AG08396 (cell line): ENCODE data around the gene TMOD2.
"Not testable (repeated sequence)": the region's sequence is repeated elsewhere in the genome, so short reads cannot be mapped to it uniquely, and the experiment has no call there.

Experiments
- DNase-seq: peaks from one replicate; pipeline ENCODE4 v3.0.0; 2012; ENCODE audit warnings: low spot score, mixed read lengths

TMOD2 gene

GRCh38 chr15:51774916-51775315, 23.5 kb downstream of the TMOD2 start:
- no peak for DNase-seq

- DNase-seq: peak; percentile 56
These were observed 24.8 kb downstream of the TMOD2 start for GRCh38 chr15:51775967-51776816.

GRCh38 chr15:51776952-51777569, 25.7 kb downstream of the TMOD2 start:
- peak; percentile 77 for DNase-seq

- DNase-seq: no peak
These were observed 29.2 kb downstream of the TMOD2 start for GRCh38 chr15:51780636-51781035.

DNA sequence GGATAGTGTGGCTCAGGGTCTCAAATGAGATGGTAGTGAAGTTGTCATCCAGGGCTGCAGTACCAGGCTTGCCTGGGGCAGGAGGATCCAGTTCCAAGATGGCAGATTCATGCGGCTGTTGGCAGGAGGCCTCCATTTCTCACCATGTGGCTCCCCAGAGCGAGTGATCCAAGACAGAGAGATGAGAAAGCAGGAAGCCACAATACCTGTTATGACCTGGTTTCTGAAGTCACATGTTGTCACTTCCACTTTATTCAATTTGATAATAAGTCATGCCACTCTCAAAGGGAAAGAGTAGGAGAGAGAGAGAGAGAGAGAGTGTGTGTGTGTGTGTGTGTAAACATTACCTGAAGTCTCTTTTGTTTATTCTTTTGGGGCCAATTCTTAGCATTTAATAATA, 30.1 kb downstream of the TMOD2 start:
- DNase-seq: no peak

DNA sequence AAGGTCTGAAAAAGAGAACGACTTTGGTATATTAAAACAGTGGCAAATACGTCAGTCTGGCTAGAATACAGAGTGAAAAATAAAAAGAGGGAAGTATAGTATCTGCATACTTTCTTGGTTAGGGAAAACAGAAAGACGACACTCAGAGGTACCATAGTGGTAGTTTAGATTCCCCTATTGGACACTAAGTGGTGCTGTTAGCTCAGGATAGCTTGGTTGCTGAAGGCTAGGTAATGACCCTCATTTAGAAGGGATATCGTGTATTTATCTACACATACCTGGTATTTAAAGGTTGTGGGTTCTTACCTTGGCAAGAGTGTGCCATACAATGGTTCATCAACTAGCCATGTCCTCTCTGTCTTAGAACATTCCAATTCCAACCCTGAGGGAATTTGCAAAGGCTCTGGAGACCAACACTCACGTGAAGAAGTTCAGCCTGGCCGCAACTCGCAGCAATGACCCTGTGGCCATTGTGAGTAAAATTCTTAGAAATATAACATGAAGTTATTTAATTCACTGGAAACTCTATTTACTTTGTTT, 31.0 kb downstream of the TMOD2 start:
- DNase-seq: no peak

- DNase-seq: no peak
These were observed 32.6 kb downstream of the TMOD2 start for GRCh38 chr15:51783967-51784366.

DNA sequence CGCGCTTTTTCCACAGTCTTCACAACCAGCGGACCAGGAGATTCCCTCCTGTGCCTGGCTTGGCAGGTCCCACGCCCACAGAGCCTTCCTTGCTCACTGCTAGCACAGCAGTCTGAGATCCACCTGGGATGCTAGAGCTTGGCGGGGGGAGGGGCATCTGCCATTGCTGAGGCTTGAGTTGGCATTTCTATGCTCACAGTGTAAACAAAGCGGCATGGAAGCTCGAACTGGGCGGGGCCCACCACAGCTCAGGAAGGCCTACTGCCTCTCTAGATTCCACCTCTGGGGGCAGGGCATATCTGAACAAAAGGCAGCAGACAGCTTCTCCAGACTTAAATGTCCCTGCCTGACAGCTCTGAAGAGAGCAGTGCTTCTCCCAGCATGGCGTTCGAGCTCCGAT, 35.7 kb downstream of the TMOD2 start:
- DNase-seq: not testable (repeated sequence)

GRCh38 chr15:51792474-51792873, 41.1 kb downstream of the TMOD2 start:
- DNase-seq: not testable (repeated sequence)

GRCh38 chr15:51793521-51794305, 42.3 kb downstream of the TMOD2 start:
- DNase-seq: no peak

- no peak for DNase-seq
These were observed 45.5 kb downstream of the TMOD2 start for GRCh38 chr15:51796847-51797401.

GRCh38 chr15:51798281-51798680, 46.9 kb downstream of the TMOD2 start:
- no peak for DNase-seq

DNA sequence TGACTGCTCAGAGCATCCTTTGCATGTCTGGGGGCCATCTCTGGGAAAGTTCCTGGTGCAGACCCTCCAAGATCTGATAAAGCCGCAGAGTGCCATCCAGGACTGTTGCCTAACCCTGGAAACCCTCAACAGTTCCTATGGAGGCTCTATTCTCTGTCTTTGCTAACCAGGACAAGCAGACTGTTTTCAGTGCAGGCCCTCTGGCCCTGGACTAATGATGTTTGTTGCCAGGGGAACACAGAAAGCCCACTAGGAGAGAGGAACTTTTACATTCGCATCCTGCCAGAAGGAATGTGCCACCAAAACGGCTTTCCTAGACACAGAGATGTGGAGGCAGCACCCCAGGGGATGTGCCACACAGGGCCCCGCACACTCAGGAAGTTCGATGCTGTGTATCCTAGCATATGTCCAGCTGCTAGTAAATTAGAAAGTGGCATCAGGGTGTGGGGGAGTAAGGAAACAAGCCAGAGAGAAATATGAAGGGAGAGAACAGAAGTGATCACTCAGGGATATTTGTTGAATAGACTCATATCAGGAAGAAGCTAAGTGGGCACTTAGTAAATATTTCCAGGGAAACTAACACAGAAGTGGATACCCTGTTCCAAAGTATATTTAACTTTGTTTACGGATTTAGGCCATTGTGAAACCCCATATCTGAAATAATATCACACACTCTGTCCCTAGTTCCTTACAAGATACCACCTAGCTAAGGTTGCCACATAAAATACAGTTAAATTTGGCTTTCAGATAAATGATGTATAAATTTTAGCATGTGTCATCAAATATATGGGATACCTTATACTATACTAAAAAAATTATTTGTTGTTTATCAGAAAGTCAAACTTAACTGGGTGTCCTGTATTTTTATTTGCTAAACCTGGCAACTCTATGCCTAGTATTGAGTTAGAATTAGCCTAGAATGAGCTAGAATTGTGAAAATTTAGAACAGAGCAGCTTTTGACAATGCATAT, 48.2 kb downstream of the TMOD2 start:
- no peak for DNase-seq

DNA sequence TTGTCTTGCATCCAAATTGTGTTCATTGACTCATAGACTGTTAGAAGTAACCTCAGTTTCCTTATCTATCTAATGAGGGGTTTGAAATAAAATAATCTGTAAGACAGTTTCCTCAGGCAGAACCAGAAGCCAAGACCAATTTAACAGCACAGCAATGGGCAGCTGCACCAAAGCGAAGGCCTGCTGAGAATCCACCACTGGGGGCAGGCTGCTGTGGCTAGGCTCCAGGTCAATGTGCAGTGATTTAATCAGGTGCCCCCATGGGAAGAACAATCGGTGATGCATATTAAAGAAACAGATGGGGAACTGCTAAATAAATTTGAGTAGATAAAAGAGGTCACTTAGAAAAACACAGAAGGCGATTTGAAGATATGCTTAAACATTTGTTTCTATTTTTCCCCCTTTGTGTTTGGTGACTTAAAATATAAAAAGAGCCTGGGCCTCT, 50.0 kb downstream of the TMOD2 start:
- DNase-seq: no peak

- no peak for DNase-seq
These were observed 51.2 kb downstream of the TMOD2 start for GRCh38 chr15:51802593-51802992.

GRCh38 chr15:51803965-51804364, 52.6 kb downstream of the TMOD2 start:
- peak; percentile 26 for DNase-seq

DNA sequence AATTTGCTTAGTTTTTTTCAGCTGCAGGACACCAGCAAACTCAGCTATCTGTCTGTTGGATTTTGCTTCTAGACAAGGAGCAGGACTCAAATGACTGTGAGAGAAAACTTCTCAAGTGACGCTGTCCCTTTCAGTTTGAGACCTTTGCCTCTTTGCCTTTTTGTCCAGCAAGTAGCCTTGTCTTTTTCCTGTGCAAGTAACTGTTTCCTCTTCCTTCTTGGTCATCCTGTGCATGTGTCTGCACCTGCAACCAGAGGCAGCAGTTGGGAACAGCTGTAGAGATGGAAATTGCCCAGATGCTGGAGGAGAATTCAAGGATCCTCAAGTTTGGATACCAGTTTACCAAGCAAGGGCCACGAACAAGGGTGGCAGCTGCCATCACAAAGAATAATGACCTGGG, 54.7 kb downstream of the TMOD2 start:
- DNase-seq: no peak

DNA sequence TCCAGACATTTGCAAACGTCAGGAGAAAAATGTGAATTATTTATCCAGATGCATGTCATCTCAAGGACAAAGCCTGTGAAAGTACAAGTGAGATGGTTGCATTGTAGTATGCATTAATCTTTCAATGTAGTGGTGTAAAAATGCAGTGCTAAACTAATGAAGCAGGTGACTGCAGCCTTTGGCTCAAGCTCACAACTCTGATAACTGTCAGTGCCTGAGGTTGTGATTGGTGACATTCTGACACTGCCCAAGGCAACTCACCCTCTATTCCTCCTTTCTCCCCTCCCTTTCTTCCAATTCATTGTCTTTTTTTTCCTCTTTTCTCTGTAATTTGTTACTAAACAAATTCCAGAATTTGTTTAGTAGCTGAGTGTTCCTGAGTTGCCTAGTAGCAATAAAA, 58.1 kb downstream of the TMOD2 start:
- no peak for DNase-seq

DNA sequence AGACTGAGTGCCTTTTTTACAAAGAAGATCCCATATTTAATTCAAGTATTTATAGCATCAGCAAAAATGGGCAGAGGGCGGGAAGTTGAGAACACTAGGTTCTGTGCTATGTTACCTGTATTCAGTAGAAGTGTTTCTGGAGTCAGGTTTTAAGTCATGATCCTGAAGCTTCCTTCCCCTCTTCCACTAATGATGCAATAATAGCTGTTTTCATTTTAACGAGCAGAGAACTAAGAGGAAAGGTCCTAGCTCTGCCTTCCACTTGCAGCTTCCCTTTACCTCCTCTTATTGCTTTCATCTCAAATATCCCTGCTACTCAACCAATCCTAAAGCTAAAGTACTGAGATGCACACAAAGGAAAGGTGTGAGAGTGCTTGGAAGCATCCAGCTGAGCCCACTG, 61.2 kb downstream of the TMOD2 start:
- no peak for DNase-seq

- DNase-seq: no peak
These were observed 63.2 kb downstream of the TMOD2 start for GRCh38 chr15:51814606-51815005.

DNA sequence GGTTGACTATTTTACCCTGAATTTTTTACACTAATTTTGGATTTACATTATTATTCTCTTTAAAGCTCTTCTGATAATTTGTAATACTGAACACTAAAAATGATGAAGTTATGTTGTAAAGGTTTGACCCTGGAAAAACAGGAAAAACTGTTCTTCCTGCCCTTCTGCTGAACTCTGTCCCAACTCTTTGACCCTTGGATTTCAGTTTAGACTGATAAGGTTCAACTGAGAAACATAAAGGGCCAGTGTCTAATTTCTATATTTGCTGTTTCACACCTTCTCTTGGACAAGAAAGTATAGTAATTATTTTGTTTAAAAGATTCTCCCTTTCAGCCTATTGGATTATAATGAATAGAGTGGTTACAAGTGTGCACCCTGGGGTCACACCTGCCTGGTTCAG, 65.2 kb downstream of the TMOD2 start:
- DNase-seq: no peak
